DND-41 (cell line): ENCODE data around the gene NUP133.

ENCODE experiments used
- CTCF ChIP-seq: IDR thresholded peaks from 2 replicates; pipeline ENCODE4 v1.5.1; 2012; ENCODE audit warnings: borderline replicate concordance, low read length, moderate library complexity, mild to moderate bottlenecking; ENCODE audit not compliant: poor library complexity, severe bottlenecking; ENCODE audit errors: extremely low read depth
- EZH2 ChIP-seq: IDR thresholded peaks from 3 replicates; pipeline ENCODE4 v1.6.1; 2012; ENCODE audit warnings: borderline replicate concordance, low read depth, mild to moderate bottlenecking, moderate library complexity, low read length, inconsistent platforms; ENCODE audit not compliant: severe bottlenecking

- no peak for TF ChIP-seq CTCF
- no peak for TF ChIP-seq EZH2
Measured at GRCh38 chr1:229531326-229531725, 23.2 kb upstream of the NUP133 start.
